Neural progenitor cell (in vitro differentiated cells): ENCODE measurements around the gene CXorf38. TPM values are rescaled to one million over a fixed set of nuclear protein-coding genes. Genes with fewer than 3 reads are reported as not detected.
"Not testable (repeated sequence)": the region's sequence is repeated elsewhere in the genome, so short reads cannot be mapped to it uniquely, and the experiment has no call there.

Experiments
- DNase-seq: peaks from one replicate; pipeline ENCODE4 v3.0.0-alpha.2; 2016; ENCODE audit warnings: low spot score
- H2AFZ ChIP-seq: fragments of 200-600 bp; sonication (generic); replicated peaks from 2 replicates; pipeline ENCODE4 v1.6.1; 2016; ENCODE audit warnings: antibody characterized with exemption
- H3F3A ChIP-seq: fragments of 200-600 bp; sonication (generic); 2 replicates; pipeline ENCODE4 v1.6.1; 2016; ENCODE audit warnings: antibody characterized with exemption, low read depth
- H3K27ac ChIP-seq: fragments of 200-600 bp; sonication (generic); 2 replicates; pipeline ENCODE4 v1.5.1; 2016; ENCODE audit warnings: mild to moderate bottlenecking
- H3K27me3 ChIP-seq: fragments of 200-600 bp; sonication (generic); 2 replicates; pipeline ENCODE4 v1.6.1; 2016; ENCODE audit warnings: mild to moderate bottlenecking, moderate library complexity
- H3K36me3 ChIP-seq: fragments of 200-600 bp; sonication (generic); 2 replicates; pipeline ENCODE4 v1.5.1; 2016
- H3K4me1 ChIP-seq: fragments of 200-600 bp; sonication (generic); 2 replicates; pipeline ENCODE4 v1.6.1; 2016; ENCODE audit warnings: mixed run types
- H3K4me2 ChIP-seq: fragments of 200-600 bp; sonication (generic); 2 replicates; pipeline ENCODE4 v1.6.1; 2016
- H3K4me3 ChIP-seq: fragments of 200-600 bp; sonication (generic); 2 replicates; pipeline ENCODE4 v1.5.1; 2016
- H3K79me2 ChIP-seq: fragments of 200-600 bp; sonication (generic); 2 replicates; pipeline ENCODE4 v1.6.1; 2016; ENCODE audit warnings: low read depth
- H3K9ac ChIP-seq: fragments of 200-600 bp; sonication (generic); 2 replicates; pipeline ENCODE4 v1.6.1; 2016
- H3K9me3 ChIP-seq: fragments of 200-600 bp; sonication (generic); 2 replicates; pipeline ENCODE4 v1.5.1; 2016; ENCODE audit warnings: low read depth
- H4K20me1 ChIP-seq: fragments of 200-600 bp; sonication (generic); 2 replicates; pipeline ENCODE4 v1.6.1; 2016; ENCODE audit warnings: low read depth
- H3K27ac Mint-ChIP-seq: 3 replicates; pipeline ENCODE4 v1.8.0; 2021; ENCODE audit warnings: mixed read lengths
- H3K27me3 Mint-ChIP-seq: 2 replicates; pipeline ENCODE4 v1.8.0; 2022; ENCODE audit warnings: low read depth, mild to moderate bottlenecking, inconsistent platforms, moderate library complexity, mixed read lengths; ENCODE audit not compliant: insufficient read depth
- H3K36me3 Mint-ChIP-seq: 3 replicates; pipeline ENCODE4 v1.8.0; 2021; ENCODE audit warnings: mixed read lengths
- H3K4me1 Mint-ChIP-seq: 3 replicates; pipeline ENCODE4 v1.8.0; 2021; ENCODE audit warnings: mixed read lengths
- H3K4me3 Mint-ChIP-seq: 3 replicates; pipeline ENCODE4 v1.8.0; 2021; ENCODE audit warnings: mild to moderate bottlenecking, moderate library complexity, mixed read lengths
- H3K9me3 Mint-ChIP-seq: 3 replicates; pipeline ENCODE4 v1.8.0; 2020; ENCODE audit warnings: mixed read lengths
- CTCF ChIP-seq: fragments of 200-600 bp; sonication (generic); IDR thresholded peaks from 2 replicates; pipeline ENCODE4 v1.5.1; 2017; ENCODE audit warnings: antibody characterized with exemption, mild to moderate bottlenecking
- EZH2 ChIP-seq: fragments of 200-600 bp; sonication (generic); IDR thresholded peaks from 2 replicates; pipeline ENCODE4 v1.6.1; 2017; ENCODE audit warnings: antibody characterized with exemption, mild to moderate bottlenecking, moderate library complexity
- EZH2phosphoT487 ChIP-seq: fragments of 200-600 bp; sonication (generic); IDR thresholded peaks from 2 replicates; pipeline ENCODE4 v1.6.1; 2017; ENCODE audit warnings: antibody characterized with exemption
- total RNA-seq: library from RNA; depleted of rRNA; stranded (reverse); fragments of >200 nt; gene quantifications from 2 replicates; pipeline ENCODE4 v1.2.3, GENCODE V29; 2015; ENCODE audit warnings: low replicate concordance

Gene CXorf38
- total RNA-seq, 1 donor from 2014 or later = 12.7 TPM

DNA sequence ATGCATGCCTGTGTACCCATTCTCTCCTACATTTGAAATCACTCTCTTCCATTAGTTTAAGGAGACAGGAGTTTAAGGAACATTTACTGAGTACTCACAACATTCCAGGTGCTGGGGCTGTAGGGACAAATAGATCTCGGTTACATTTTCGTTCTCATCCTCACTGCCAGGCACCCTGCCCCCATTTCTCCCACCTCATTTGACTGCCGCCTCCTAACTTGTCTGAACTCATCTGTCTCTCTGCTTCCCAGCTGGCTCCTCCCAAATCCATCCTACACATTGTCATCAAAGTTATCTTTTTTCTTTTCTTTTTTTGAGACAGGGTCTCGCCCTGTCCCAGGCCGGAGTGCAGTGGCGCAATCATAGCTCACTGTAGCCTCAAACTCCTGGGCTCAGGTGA lies 43.9 kb downstream of the CXorf38 start:
- no peak overlapping the region for H3K4me3 Mint-ChIP-seq

GRCh38 chrX:40589616-40590321 lies 57.6 kb downstream of the CXorf38 start:
- not testable (repeated sequence) for H3K4me3 ChIP-seq, H3K27me3 Mint-ChIP-seq, H3K9me3 Mint-ChIP-seq, DNase-seq, H4K20me1 ChIP-seq, H3K4me3 Mint-ChIP-seq, H3K9me3 ChIP-seq, H3K36me3 Mint-ChIP-seq, H2AFZ ChIP-seq, H3F3A ChIP-seq, H3K36me3 ChIP-seq, H3K27ac Mint-ChIP-seq, H3K4me1 ChIP-seq, H3K4me1 Mint-ChIP-seq, H3K27me3 ChIP-seq, H3K9ac ChIP-seq, H3K27ac ChIP-seq, H3K4me2 ChIP-seq
- peaks cover 13% of the 10 kb centered on the region for H3K79me2 ChIP-seq

More for the DNA sequence above, 43.9 kb downstream of the CXorf38 start:
- H3K9me3 Mint-ChIP-seq = peaks cover 2% of the 10 kb centered on the region
- no peaks in the 10 kb centered on the region for H3K79me2 ChIP-seq
- no peak overlapping the region for H3K27ac ChIP-seq
- H3K4me3 ChIP-seq = no peak overlapping the region
- H3K4me1 ChIP-seq = no peaks in the 10 kb centered on the region
- no peak overlapping the region for H3K27ac Mint-ChIP-seq
- no peak overlapping the region for H3K9ac ChIP-seq
- no peaks in the 10 kb centered on the region for H3K9me3 ChIP-seq
- H3K4me2 ChIP-seq = no peak overlapping the region
- no peaks in the 10 kb centered on the region for H3F3A ChIP-seq
- no peak overlapping the region for H2AFZ ChIP-seq
- peaks cover 3% of the 10 kb centered on the region for H3K27me3 Mint-ChIP-seq
- TF ChIP-seq CTCF (no peak), EZH2phosphoT487 (no peak), EZH2 (no peak)
- no peaks in the 10 kb centered on the region for H3K36me3 ChIP-seq
- H3K27me3 ChIP-seq = no peaks in the 10 kb centered on the region
- no peaks in the 10 kb centered on the region for H4K20me1 ChIP-seq
- no peak for DNase-seq
- no peaks in the 10 kb centered on the region for H3K4me1 Mint-ChIP-seq
- no peaks in the 10 kb centered on the region for H3K36me3 Mint-ChIP-seq

GRCh38 chrX:40587623-40588022 lies 59.7 kb downstream of the CXorf38 start:
- H3K9me3 Mint-ChIP-seq, H3K27me3 Mint-ChIP-seq: not testable (repeated sequence)

DNA sequence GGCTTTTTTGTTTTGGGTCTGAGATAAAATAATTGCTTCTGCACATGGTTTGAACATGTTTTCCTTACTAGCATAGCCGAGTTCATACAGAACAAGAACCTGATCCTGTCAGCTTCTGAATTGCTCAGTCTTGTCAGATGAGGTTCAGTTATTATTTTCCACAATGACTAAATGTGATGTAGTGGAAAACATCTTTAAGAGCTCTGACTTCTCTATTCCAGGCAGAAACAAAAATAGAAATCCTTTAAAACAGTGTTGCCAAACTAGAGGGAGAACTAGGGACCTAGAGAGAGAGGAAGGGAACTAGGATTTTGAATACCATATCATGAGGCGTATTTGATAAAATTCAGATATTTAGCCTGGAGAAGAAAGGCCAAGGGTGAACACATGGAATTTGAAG lies 64.5 kb downstream of the CXorf38 start:
- H3K4me3 ChIP-seq = no peak overlapping the region
- H3K27ac Mint-ChIP-seq = no peak overlapping the region
- H3F3A ChIP-seq = no peaks in the 10 kb centered on the region
- H3K27me3 ChIP-seq = no peaks in the 10 kb centered on the region
- H3K4me1 Mint-ChIP-seq = peaks cover 5% of the 10 kb centered on the region
- H3K36me3 Mint-ChIP-seq = no peaks in the 10 kb centered on the region
- H3K4me1 ChIP-seq = peaks cover 5% of the 10 kb centered on the region
- no peak overlapping the region for H3K4me2 ChIP-seq
- no peak overlapping the region for H3K9ac ChIP-seq
- H4K20me1 ChIP-seq = peaks cover 12% of the 10 kb centered on the region
- H3K9me3 Mint-ChIP-seq = peaks cover 2% of the 10 kb centered on the region
- H3K79me2 ChIP-seq = peaks cover 52% of the 10 kb centered on the region
- no peak overlapping the region for H3K27ac ChIP-seq
- peak overlapping the region; percentile 61 for H3K4me3 Mint-ChIP-seq
- no peaks in the 10 kb centered on the region for H3K36me3 ChIP-seq
- peaks cover 2% of the 10 kb centered on the region for H3K27me3 Mint-ChIP-seq
- no peak overlapping the region for H2AFZ ChIP-seq
- no peak for TF ChIP-seq CTCF
- no peak for TF ChIP-seq EZH2phosphoT487
- no peak for TF ChIP-seq EZH2
- DNase-seq = no peak
- no peaks in the 10 kb centered on the region for H3K9me3 ChIP-seq

More at GRCh38 chrX:40587623-40588022, 59.7 kb downstream of the CXorf38 start:
- H3K4me1 ChIP-seq, H3K4me3 Mint-ChIP-seq, DNase-seq, H2AFZ ChIP-seq, H3K36me3 ChIP-seq, H4K20me1 ChIP-seq, H3K4me3 ChIP-seq, H3K9me3 ChIP-seq, H3K9ac ChIP-seq, H3K27me3 ChIP-seq, H3K4me2 ChIP-seq, H3F3A ChIP-seq, H3K36me3 Mint-ChIP-seq, H3K27ac ChIP-seq, H3K4me1 Mint-ChIP-seq, H3K27ac Mint-ChIP-seq: not testable (repeated sequence)
- peaks cover 35% of the 10 kb centered on the region for H3K79me2 ChIP-seq

- not testable (repeated sequence) for H3K36me3 ChIP-seq, H3K4me1 Mint-ChIP-seq, H3K27ac Mint-ChIP-seq, H2AFZ ChIP-seq, H3K27me3 Mint-ChIP-seq, H3K27ac ChIP-seq, H3K9me3 ChIP-seq, H3K27me3 ChIP-seq, H3K36me3 Mint-ChIP-seq, H3F3A ChIP-seq, H3K9me3 Mint-ChIP-seq, H3K4me1 ChIP-seq, H3K9ac ChIP-seq, DNase-seq
- peaks cover 52% of the 10 kb centered on the region for H3K79me2 ChIP-seq
- peak overlapping the region; percentile 79 for H3K4me2 ChIP-seq
- peak overlapping the region; percentile 82 for H3K4me3 Mint-ChIP-seq
- H3K4me3 ChIP-seq = peak overlapping the region; percentile 76
- peaks cover 12% of the 10 kb centered on the region for H4K20me1 ChIP-seq
Measured at GRCh38 chrX:40582178-40582577, 65.2 kb downstream of the CXorf38 start.
